MM.1S (cell line): Measurements from ENCODE around the gene SIRT2.

Experiments used
- DNase-seq: peaks from one replicate; pipeline ENCODE4 v3.0.0-alpha.2; 2015
- H2AFZ ChIP-seq: fragments of 300-600 bp; sonication (generic); 2 replicates; pipeline ENCODE4 v1.6.0; 2016; ENCODE audit warnings: antibody characterized with exemption, low read length
- H3F3A ChIP-seq: fragments of 300-600 bp; sonication (generic); 2 replicates; pipeline ENCODE4 v1.6.1; 2016; ENCODE audit warnings: mild to moderate bottlenecking, antibody characterized with exemption, low read length, moderate library complexity, mixed read lengths; ENCODE audit not compliant: insufficient read depth
- H3K27ac ChIP-seq: fragments of 300-600 bp; sonication (generic); 2 replicates; pipeline ENCODE4 v1.5.1; 2016; ENCODE audit warnings: mild to moderate bottlenecking, low read length
- H3K27me3 ChIP-seq: fragments of 300-600 bp; sonication (generic); replicated peaks from 2 replicates; pipeline ENCODE4 v1.6.0; 2016; ENCODE audit warnings: low read length; ENCODE audit not compliant: insufficient read depth
- H3K36me3 ChIP-seq: fragments of 300-600 bp; sonication (generic); replicated peaks from 2 replicates; pipeline ENCODE4 v1.6.1; 2016; ENCODE audit warnings: mild to moderate bottlenecking, low read length, mixed read lengths; ENCODE audit not compliant: insufficient read depth
- H3K4me1 ChIP-seq: fragments of 300-600 bp; sonication (generic); 2 replicates; pipeline ENCODE4 v1.6.1; 2016; ENCODE audit warnings: low read length, mixed read lengths
- H3K4me2 ChIP-seq: fragments of 300-600 bp; sonication (generic); 2 replicates; pipeline ENCODE4 v1.6.0; 2016; ENCODE audit warnings: low read depth, low read length
- H3K4me3 ChIP-seq: fragments of 300-600 bp; sonication (generic); 2 replicates; pipeline ENCODE4 v1.5.1; 2016; ENCODE audit warnings: low read length, mixed read lengths
- H3K79me2 ChIP-seq: fragments of 300-600 bp; sonication (generic); 2 replicates; pipeline ENCODE4 v1.6.1; 2016; ENCODE audit warnings: mixed run types, low read length, mixed read lengths
- H3K9ac ChIP-seq: fragments of 300-600 bp; sonication (generic); 2 replicates; pipeline ENCODE4 v1.6.1; 2016; ENCODE audit warnings: low read length, mixed read lengths
- H3K9me2 ChIP-seq: fragments of 300-600 bp; sonication (generic); replicated peaks from 2 replicates; pipeline ENCODE4 v1.6.1; 2016; ENCODE audit warnings: mild to moderate bottlenecking, low read length, mixed read lengths; ENCODE audit not compliant: insufficient read depth
- H3K9me3 ChIP-seq: fragments of 300-600 bp; sonication (generic); replicated peaks from 2 replicates; pipeline ENCODE4 v1.6.1; 2016; ENCODE audit warnings: mild to moderate bottlenecking, low read length, mixed read lengths; ENCODE audit not compliant: insufficient read depth
- H4K20me1 ChIP-seq: fragments of 300-600 bp; sonication (generic); 2 replicates; pipeline ENCODE4 v1.6.1; 2016; ENCODE audit warnings: mild to moderate bottlenecking, low read length, moderate library complexity, mixed read lengths; ENCODE audit not compliant: insufficient read depth
- EZH2 ChIP-seq: fragments of 300-600 bp; sonication (generic); optimal IDR thresholded peaks from 2 replicates; pipeline ENCODE3; 2017; ENCODE audit warnings: low read depth, mild to moderate bottlenecking, antibody characterized with exemption, low read length, mixed read lengths
- EZH2phosphoT487 ChIP-seq: fragments of 300-600 bp; sonication (generic); IDR thresholded peaks from 2 replicates; pipeline ENCODE4 v1.6.1; 2018; ENCODE audit warnings: antibody characterized with exemption, low read length
- TF ChIP-seq, protein P1 (sequence below): fragments of 300-600 bp; sonication (generic); IDR thresholded peaks from 2 replicates; pipeline ENCODE4 v1.5.1; 2016; ENCODE audit warnings: antibody characterized with exemption, low read length, mixed read lengths

The SIRT2 gene

GRCh38 chr19:38915329-38916321, 16.2 kb upstream of the SIRT2 start:
- Histone ChIP-seq H3K27me3 (no peaks in the 10 kb centered on the region), H3K4me3 (no peak overlapping the region), H3K4me1 (no peaks in the 10 kb centered on the region), H3K36me3 (no peaks in the 10 kb centered on the region), H3K9me3 (no peaks in the 10 kb centered on the region), H3K9ac (no peak overlapping the region), H3K4me2 (no peak overlapping the region), H3K9me2 (no peaks in the 10 kb centered on the region), H3K79me2 (no peaks in the 10 kb centered on the region), H4K20me1 (no peaks in the 10 kb centered on the region), H2AFZ (no peak overlapping the region), H3F3A (no peaks in the 10 kb centered on the region), H3K27ac (no peak overlapping the region)
- no peak for TF ChIP-seq EZH2phosphoT487
- no peak for TF ChIP-seq EZH2
- TF ChIP-seq, protein P1, sequence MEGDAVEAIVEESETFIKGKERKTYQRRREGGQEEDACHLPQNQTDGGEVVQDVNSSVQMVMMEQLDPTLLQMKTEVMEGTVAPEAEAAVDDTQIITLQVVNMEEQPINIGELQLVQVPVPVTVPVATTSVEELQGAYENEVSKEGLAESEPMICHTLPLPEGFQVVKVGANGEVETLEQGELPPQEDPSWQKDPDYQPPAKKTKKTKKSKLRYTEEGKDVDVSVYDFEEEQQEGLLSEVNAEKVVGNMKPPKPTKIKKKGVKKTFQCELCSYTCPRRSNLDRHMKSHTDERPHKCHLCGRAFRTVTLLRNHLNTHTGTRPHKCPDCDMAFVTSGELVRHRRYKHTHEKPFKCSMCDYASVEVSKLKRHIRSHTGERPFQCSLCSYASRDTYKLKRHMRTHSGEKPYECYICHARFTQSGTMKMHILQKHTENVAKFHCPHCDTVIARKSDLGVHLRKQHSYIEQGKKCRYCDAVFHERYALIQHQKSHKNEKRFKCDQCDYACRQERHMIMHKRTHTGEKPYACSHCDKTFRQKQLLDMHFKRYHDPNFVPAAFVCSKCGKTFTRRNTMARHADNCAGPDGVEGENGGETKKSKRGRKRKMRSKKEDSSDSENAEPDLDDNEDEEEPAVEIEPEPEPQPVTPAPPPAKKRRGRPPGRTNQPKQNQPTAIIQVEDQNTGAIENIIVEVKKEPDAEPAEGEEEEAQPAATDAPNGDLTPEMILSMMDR, result no peak
- no peak for DNase-seq

- Histone ChIP-seq H3K4me3 (no peak overlapping the region), H3K4me2 (no peak overlapping the region), H3K9me3 (no peaks in the 10 kb centered on the region), H3K4me1 (no peaks in the 10 kb centered on the region), H3K79me2 (no peaks in the 10 kb centered on the region), H3K27ac (no peak overlapping the region), H2AFZ (no peak overlapping the region), H3F3A (no peaks in the 10 kb centered on the region), H3K36me3 (no peaks in the 10 kb centered on the region), H3K9me2 (no peaks in the 10 kb centered on the region), H4K20me1 (no peaks in the 10 kb centered on the region), H3K9ac (no peak overlapping the region), H3K27me3 (no peaks in the 10 kb centered on the region)
- DNase-seq, result no peak
- TF ChIP-seq, protein P1, result no peak
- TF ChIP-seq EZH2phosphoT487 (no peak), EZH2 (no peak)
These were observed 14.5 kb upstream of the SIRT2 start for GRCh38 chr19:38913958-38914357.

DNA sequence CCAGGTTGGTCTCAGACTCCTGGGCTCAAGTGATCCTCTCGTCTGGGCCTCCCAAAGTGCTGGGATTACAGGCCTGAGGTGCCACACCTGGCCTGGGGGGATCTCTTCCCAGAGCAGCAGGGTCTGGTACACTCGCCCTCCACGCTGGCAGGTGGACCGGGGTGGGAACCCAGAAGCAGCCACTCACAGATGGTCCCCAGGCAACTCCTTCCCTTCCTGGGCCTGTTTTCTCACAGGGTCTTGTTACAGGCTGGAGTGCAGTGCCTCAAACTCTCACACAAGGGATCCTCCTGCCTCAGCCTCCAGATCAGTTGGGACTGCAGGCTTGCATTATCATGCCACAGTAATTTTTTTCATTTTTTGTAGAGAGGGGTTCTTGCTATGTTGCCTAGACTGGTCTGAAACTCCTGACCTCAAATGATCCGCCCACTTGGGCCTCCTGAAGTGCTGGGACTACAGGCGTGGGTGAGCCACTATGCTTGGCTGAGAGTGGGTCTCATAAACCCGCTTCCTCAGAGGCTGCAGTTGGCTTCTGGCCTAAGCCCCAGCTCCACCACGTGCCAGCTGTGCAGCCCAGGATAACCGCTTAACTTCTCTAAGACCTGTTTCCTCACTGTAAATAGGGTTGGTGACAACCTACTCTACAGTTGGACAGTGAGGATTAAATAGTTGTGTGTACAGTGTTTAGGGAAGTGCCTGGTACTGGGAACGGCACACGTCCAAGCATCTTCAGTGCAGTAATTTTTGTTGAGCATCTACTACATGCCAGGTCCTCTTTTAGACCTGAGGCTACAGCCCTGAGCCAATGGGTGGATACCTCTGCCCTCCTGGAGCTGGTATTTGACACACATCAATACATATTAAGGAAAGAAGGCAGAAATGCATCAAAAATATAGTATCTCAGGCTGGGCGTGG, 13.4 kb upstream of the SIRT2 start:
- no peak overlapping the region for H3K4me3 ChIP-seq

More for the DNA sequence above, 13.4 kb upstream of the SIRT2 start:
- no peak overlapping the region for H2AFZ ChIP-seq
- no peak overlapping the region for H3K27ac ChIP-seq
- H3K9me3 ChIP-seq, result no peaks in the 10 kb centered on the region
- no peaks in the 10 kb centered on the region for H3K4me1 ChIP-seq
- no peaks in the 10 kb centered on the region for H3K36me3 ChIP-seq
- H3K79me2 ChIP-seq, result no peaks in the 10 kb centered on the region
- TF ChIP-seq EZH2, result no peak
- TF ChIP-seq, protein P1, result no peak
- no peak for TF ChIP-seq EZH2phosphoT487
- H3K27me3 ChIP-seq, result no peaks in the 10 kb centered on the region
- H3K4me2 ChIP-seq, result no peak overlapping the region
- H3K9me2 ChIP-seq, result no peaks in the 10 kb centered on the region
- no peaks in the 10 kb centered on the region for H3F3A ChIP-seq
- no peaks in the 10 kb centered on the region for H4K20me1 ChIP-seq
- H3K9ac ChIP-seq, result no peak overlapping the region
- DNase-seq, result no peak
